MG63 (cell line): ENCODE data around the gene PRCC. TPM values are rescaled to one million over a fixed set of nuclear protein-coding genes. Genes with fewer than 3 reads are reported as not detected.

Source experiments
- DNase-seq: peaks from one replicate; pipeline ENCODE4 v3.0.0-alpha.2; 2020
- H3K27me3 ChIP-seq: fragments of 250-450 bp; sonication (Bioruptor Pico); 2 replicates; pipeline ENCODE4 v1.5.1; 2020; ENCODE audit warnings: mild to moderate bottlenecking, moderate library complexity
- H3K36me3 ChIP-seq: fragments of 250-450 bp; sonication (Bioruptor Pico); 2 replicates; pipeline ENCODE4 v1.5.1; 2020; ENCODE audit warnings: mild to moderate bottlenecking, moderate library complexity
- H3K4me3 ChIP-seq: fragments of 250-450 bp; sonication (Bioruptor Pico); 2 replicates; pipeline ENCODE4 v1.5.1; 2020; ENCODE audit warnings: mild to moderate bottlenecking, moderate library complexity
- H3K9me3 ChIP-seq: fragments of 250-450 bp; sonication (Bioruptor Pico); 2 replicates; pipeline ENCODE4 v1.5.1; 2020; ENCODE audit warnings: mild to moderate bottlenecking, moderate library complexity
- total RNA-seq: library from RNA; depleted of rRNA; stranded (reverse); fragments of >200 nt; shearing (Covaris generic); gene quantifications from 2 replicates; pipeline ENCODE4 v1.2.3, GENCODE V29; 2014; ENCODE audit warnings: low replicate concordance

The PRCC gene
- total RNA-seq, 1 experiment from 2014 or later: 56.9 TPM

- H3K9me3 ChIP-seq: no peaks in the 10 kb centered on the region
- H3K36me3 ChIP-seq: peaks cover 53% of the 10 kb centered on the region
- no peak overlapping the region for H3K4me3 ChIP-seq
- no peak for DNase-seq
- no peaks in the 10 kb centered on the region for H3K27me3 ChIP-seq
These were observed 6.3 kb downstream of the PRCC start for GRCh38 chr1:156773607-156774006.

GRCh38 chr1:156775799-156776198, 8.5 kb downstream of the PRCC start:
- Histone ChIP-seq H3K27me3 (no peaks in the 10 kb centered on the region), H3K4me3 (no peak overlapping the region), H3K9me3 (no peaks in the 10 kb centered on the region), H3K36me3 (peaks cover 48% of the 10 kb centered on the region)
- no peak for DNase-seq

- no peak overlapping the region for H3K4me3 ChIP-seq
- no peaks in the 10 kb centered on the region for H3K9me3 ChIP-seq
- no peaks in the 10 kb centered on the region for H3K27me3 ChIP-seq
- H3K36me3 ChIP-seq: peaks cover 45% of the 10 kb centered on the region
- DNase-seq: no peak
These were observed 9.6 kb downstream of the PRCC start for GRCh38 chr1:156776942-156777341.

GRCh38 chr1:156777573-156777972, 10.2 kb downstream of the PRCC start:
- no peaks in the 10 kb centered on the region for H3K27me3 ChIP-seq
- DNase-seq: no peak
- peaks cover 45% of the 10 kb centered on the region for H3K36me3 ChIP-seq
- H3K9me3 ChIP-seq: no peaks in the 10 kb centered on the region
- H3K4me3 ChIP-seq: no peak overlapping the region

GRCh38 chr1:156781585-156782186, 14.4 kb downstream of the PRCC start:
- Histone ChIP-seq H3K27me3 (no peaks in the 10 kb centered on the region), H3K9me3 (no peaks in the 10 kb centered on the region), H3K4me3 (no peak overlapping the region), H3K36me3 (peaks cover 63% of the 10 kb centered on the region)
- DNase-seq: no peak

- DNase-seq: no peak
- Histone ChIP-seq H3K27me3 (no peaks in the 10 kb centered on the region), H3K9me3 (no peaks in the 10 kb centered on the region), H3K4me3 (no peak overlapping the region), H3K36me3 (peaks cover 83% of the 10 kb centered on the region)
These were observed 18.1 kb downstream of the PRCC start for GRCh38 chr1:156785458-156785857.

- Histone ChIP-seq H3K36me3 (peaks cover 87% of the 10 kb centered on the region), H3K9me3 (no peaks in the 10 kb centered on the region), H3K27me3 (no peaks in the 10 kb centered on the region), H3K4me3 (no peak overlapping the region)
- no peak for DNase-seq
These were observed 19.3 kb downstream of the PRCC start for GRCh38 chr1:156786640-156787039.

GRCh38 chr1:156788136-156788535, 20.8 kb downstream of the PRCC start:
- Histone ChIP-seq H3K9me3 (no peaks in the 10 kb centered on the region), H3K36me3 (peaks cover 85% of the 10 kb centered on the region), H3K27me3 (no peaks in the 10 kb centered on the region), H3K4me3 (no peak overlapping the region)
- DNase-seq: no peak

- peaks cover 87% of the 10 kb centered on the region for H3K36me3 ChIP-seq
- DNase-seq: no peak
These were observed 22.4 kb downstream of the PRCC start for GRCh38 chr1:156789621-156790318.

GRCh38 chr1:156794506-156795373, 27.4 kb downstream of the PRCC start:
- H3K36me3 ChIP-seq: peaks cover 92% of the 10 kb centered on the region
- no peaks in the 10 kb centered on the region for H3K9me3 ChIP-seq
- no peak overlapping the region for H3K4me3 ChIP-seq
- no peak for DNase-seq
- no peaks in the 10 kb centered on the region for H3K27me3 ChIP-seq

More at GRCh38 chr1:156789621-156790318, 22.4 kb downstream of the PRCC start:
- H3K9me3 ChIP-seq: no peaks in the 10 kb centered on the region
- H3K27me3 ChIP-seq: no peaks in the 10 kb centered on the region
- H3K4me3 ChIP-seq: no peak overlapping the region

GRCh38 chr1:156795374-156795733, 28.0 kb downstream of the PRCC start:
- DNase-seq: no peak
- Histone ChIP-seq H3K4me3 (no peak overlapping the region), H3K9me3 (no peaks in the 10 kb centered on the region), H3K36me3 (peaks cover 92% of the 10 kb centered on the region), H3K27me3 (no peaks in the 10 kb centered on the region)

GRCh38 chr1:156795787-156796186, 28.5 kb downstream of the PRCC start:
- Histone ChIP-seq H3K27me3 (no peaks in the 10 kb centered on the region), H3K9me3 (no peaks in the 10 kb centered on the region), H3K4me3 (no peak overlapping the region), H3K36me3 (peaks cover 90% of the 10 kb centered on the region)
- no peak for DNase-seq

- no peak overlapping the region for H3K4me3 ChIP-seq
- H3K36me3 ChIP-seq: peaks cover 90% of the 10 kb centered on the region
These were observed 29.2 kb downstream of the PRCC start for GRCh38 chr1:156796340-156797097.

GRCh38 chr1:156797212-156797871, 30.0 kb downstream of the PRCC start:
- peaks cover 90% of the 10 kb centered on the region for H3K36me3 ChIP-seq
- no peak for DNase-seq
- no peaks in the 10 kb centered on the region for H3K9me3 ChIP-seq
- H3K4me3 ChIP-seq: no peak overlapping the region
- H3K27me3 ChIP-seq: no peaks in the 10 kb centered on the region

More at GRCh38 chr1:156796340-156797097, 29.2 kb downstream of the PRCC start:
- no peak for DNase-seq
- Histone ChIP-seq H3K27me3 (no peaks in the 10 kb centered on the region), H3K9me3 (no peaks in the 10 kb centered on the region)

- H3K4me3 ChIP-seq: no peak overlapping the region
- peaks cover 56% of the 10 kb centered on the region for H3K36me3 ChIP-seq
- no peak for DNase-seq
- no peaks in the 10 kb centered on the region for H3K9me3 ChIP-seq
- no peaks in the 10 kb centered on the region for H3K27me3 ChIP-seq
These were observed 34.2 kb downstream of the PRCC start for GRCh38 chr1:156801409-156802121.
